ENCODE measurements around the gene DCAF12.

DCAF12 gene

GRCh38 chr9:34072410-34072809, 54.1 kb downstream of the DCAF12 start:
- no peak overlapping the region for H3K4me3 ChIP-seq (ENCODE audit: low read depth, low read length)
- DNase-seq (ENCODE audit: low read depth) = no peak
- TF ChIP-seq CTCF (IDR thresholded peaks at IDR 0.05; ENCODE audit: low read depth, low read length, missing control alignments) = no peak

- no peak overlapping the region for H3K4me3 ChIP-seq (ENCODE audit: low read depth, low read length)
- no peak for DNase-seq (ENCODE audit: low read depth)
- TF ChIP-seq CTCF (IDR thresholded peaks at IDR 0.05; ENCODE audit: low read depth, low read length, missing control alignments) = no peak
Observed at GRCh38 chr9:34070606-34071324, 55.7 kb downstream of the DCAF12 start.

DNA sequence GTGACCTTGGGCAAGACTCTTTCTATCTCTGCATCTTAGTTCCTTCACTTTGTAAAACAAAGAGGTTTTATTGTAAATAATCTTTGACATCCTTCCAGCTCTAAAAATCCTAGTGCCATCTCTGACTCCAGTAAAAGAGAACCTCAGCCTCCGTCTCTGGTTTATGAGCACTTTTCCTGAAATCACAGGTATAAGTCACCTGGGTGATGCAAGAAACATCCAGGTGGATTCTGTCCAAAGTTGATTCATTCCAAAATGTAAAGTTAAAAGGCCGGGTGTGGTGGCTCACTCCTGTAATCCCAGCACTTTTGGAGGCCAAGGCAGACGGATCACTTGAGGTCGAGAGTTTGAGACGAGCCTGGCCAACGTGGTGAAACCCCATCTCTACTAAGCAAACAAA, 56.7 kb downstream of the DCAF12 start:
- DNase-seq (ENCODE audit: low read depth) = no peak
- no peak for TF ChIP-seq CTCF (IDR thresholded peaks at IDR 0.05; ENCODE audit: low read depth, low read length, missing control alignments)
- H3K4me3 ChIP-seq (ENCODE audit: low read depth, low read length) = no peak overlapping the region

- no peak for TF ChIP-seq CTCF (IDR thresholded peaks at IDR 0.05; ENCODE audit: low read depth, low read length, missing control alignments)
- DNase-seq (ENCODE audit: low read depth) = no peak
- no peak overlapping the region for H3K4me3 ChIP-seq (ENCODE audit: low read depth, low read length)
Observed at GRCh38 chr9:34065541-34065940, 61.0 kb downstream of the DCAF12 start.

DNA sequence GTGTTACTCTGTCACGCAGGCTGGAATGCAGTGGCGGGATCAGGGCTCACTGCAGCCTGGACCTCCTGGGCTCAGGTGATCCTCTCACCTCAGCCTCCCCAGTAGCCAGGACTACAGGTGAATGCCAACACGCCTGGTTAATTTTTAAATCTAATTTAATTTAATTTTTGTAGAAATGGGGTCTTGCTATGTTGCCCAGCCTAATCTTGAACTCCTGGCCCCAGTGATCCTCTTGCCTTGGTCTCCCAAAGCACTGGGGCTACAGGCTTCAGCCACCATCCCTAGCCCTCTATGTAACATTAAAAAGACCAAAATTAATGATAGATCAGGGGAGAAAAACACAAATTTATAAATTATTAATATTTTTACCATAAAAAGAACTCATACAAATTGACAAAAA, 66.5 kb downstream of the DCAF12 start:
- DNase-seq (ENCODE audit: low read depth) = no peak
- H3K4me3 ChIP-seq (ENCODE audit: low read depth, low read length) = no peak overlapping the region
- no peak for TF ChIP-seq CTCF (IDR thresholded peaks at IDR 0.05; ENCODE audit: low read depth, low read length, missing control alignments)

GRCh38 chr9:34059281-34059680, 67.2 kb downstream of the DCAF12 start:
- no peak for TF ChIP-seq CTCF (IDR thresholded peaks at IDR 0.05; ENCODE audit: low read depth, low read length, missing control alignments)
- H3K4me3 ChIP-seq (ENCODE audit: low read depth, low read length) = no peak overlapping the region
- no peak for DNase-seq (ENCODE audit: low read depth)

Measured in GM12864 (cell line).